NCI-H2107 (cell line): ENCODE measurements around the gene OR7G1.
A peak's percentile ranks its signal among the peaks of the same experiment; 100 is the strongest.
"Not testable (repeated sequence)": the region's sequence is repeated elsewhere in the genome, so short reads cannot be mapped to it uniquely, and the experiment has no call there.

Experiments used
- DNase-seq: peaks from one replicate; lab custom pipeline; 2025; lab: John Stamatoyannopoulos, UW

OR7G1 gene

GRCh38 chr19:9076901-9077300 lies 38.7 kb downstream of the OR7G1 start:
- no peak for DNase-seq

GRCh38 chr19:9075064-9075949 lies 40.3 kb downstream of the OR7G1 start:
- DNase-seq: peak; percentile 16

DNA sequence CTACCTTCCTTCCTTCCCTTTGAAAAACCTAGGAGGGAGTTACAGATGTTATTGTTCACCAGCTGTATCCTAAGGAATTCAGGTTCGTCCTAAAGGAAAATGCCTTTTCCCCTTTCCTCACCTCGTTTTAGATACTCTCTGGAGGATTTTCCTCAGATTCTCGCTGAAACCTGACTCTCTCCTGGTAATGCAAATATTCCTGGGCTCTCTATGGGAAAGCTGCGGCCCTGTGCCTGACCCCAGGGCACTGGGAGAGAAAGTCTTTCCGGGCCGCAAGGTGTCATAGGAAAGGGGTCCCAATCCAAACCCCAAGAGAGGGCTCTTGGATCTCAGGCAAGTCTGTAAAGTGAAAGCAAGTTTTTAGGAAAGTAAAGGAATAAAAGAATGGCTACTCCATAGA lies 41.8 kb downstream of the OR7G1 start:
- no peak for DNase-seq

DNA sequence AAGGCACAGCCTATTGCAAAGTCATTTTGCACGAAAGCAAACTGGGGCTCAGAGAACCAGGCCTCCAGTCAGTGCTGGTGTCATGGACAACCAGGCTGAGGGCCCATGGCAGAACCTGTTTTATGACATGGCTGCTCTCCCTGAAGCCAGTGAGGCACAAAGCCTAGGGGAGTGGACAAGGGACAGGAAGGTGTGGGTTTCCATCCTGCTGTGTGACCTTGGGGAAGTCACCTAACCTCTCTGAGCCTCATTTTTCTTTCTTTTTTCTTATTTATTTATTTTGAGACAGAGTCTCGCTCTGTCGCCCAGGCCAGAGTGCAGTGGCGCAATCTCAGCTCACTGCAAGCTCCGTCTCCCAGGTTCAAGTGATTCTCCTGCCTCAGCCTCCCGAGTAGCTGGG lies 43.8 kb downstream of the OR7G1 start:
- DNase-seq: not testable (repeated sequence)

GRCh38 chr19:9070066-9070465 lies 45.5 kb downstream of the OR7G1 start:
- DNase-seq: no peak

- no peak for DNase-seq
Observed at GRCh38 chr19:9065457-9066014, 50.0 kb downstream of the OR7G1 start.
